Ovary (tissue), 10 donors: ENCODE data around the gene MCM7. TPM values are rescaled to one million over a fixed set of nuclear protein-coding genes. Genes with fewer than 3 reads are reported as not detected.
A peak's percentile ranks its signal among the peaks of the same experiment; 100 is the strongest.

ENCODE experiments used
- DNase-seq, 5 donors: peaks; one replicate each; pipeline ENCODE4 v3.0.0-alpha.2; 2019 to 2020
- H3K27ac ChIP-seq, 2 donors: fragments of 200-600 bp; one replicate each; pipeline versions ENCODE4 v1.5.1 to v1.8.0; 2019 to 2022
- H3K27me3 ChIP-seq: fragments of 200-600 bp; one replicate; pipeline ENCODE4 v1.8.0; 2022
- H3K36me3 ChIP-seq: fragments of 200-600 bp; sonication (generic); one replicate; pipeline ENCODE4 v1.5.1; 2019
- H3K4me1 ChIP-seq: one replicate; pipeline ENCODE4 v1.8.1; 2013; ENCODE audit warnings: mild to moderate bottlenecking, moderate library complexity; ENCODE audit not compliant: insufficient read depth
- H3K4me3 ChIP-seq: fragments of 200-600 bp; sonication (generic); one replicate; pipeline ENCODE4 v1.5.1; 2017
- H3K9me3 ChIP-seq, 2 donors: fragments of 200-600 bp in 1 of 2; sonication (generic) in 1 of 2; one replicate each; pipeline versions ENCODE4 v1.5.1 to v1.8.1; 2013 to 2019; ENCODE audit warnings: mild to moderate bottlenecking in 1 of 2, moderate library complexity in 1 of 2
- CTCF ChIP-seq, 3 donors: fragments of 450-650 bp in 2 of 3; fragments of 200-600 bp in 1 of 3; IDR thresholded peaks; one replicate each; pipeline versions ENCODE4 v1.5.1 to v1.8.0; 2016 to 2022; ENCODE audit warnings: antibody characterized with exemption in 3 of 3, mild to moderate bottlenecking in 1 of 3
- EP300 ChIP-seq: sonication (generic); formaldehyde crosslinking; IDR thresholded peaks from one replicate; pipeline ENCODE4 v1.6.1; 2017; ENCODE audit warnings: antibody characterized with exemption
- POLR2A ChIP-seq: fragments of 450-650 bp; IDR thresholded peaks from one replicate; pipeline ENCODE4 v1.6.1; 2017; ENCODE audit warnings: antibody characterized with exemption, mild to moderate bottlenecking, moderate library complexity
- WGBS, 3 donors: extraction: QIAGEN DNeasy Blood & Tissue Kit in 1 of 3; methylation state at CpG; one replicate each; pipeline versions ENCODE4 v1.1.5 to v1.1.7; 2013 to 2017; 5-methylcytosine and 5-hydroxymethylcytosine counted together
- intact Hi-C, 4 donors: fragments of 100-400 bp; cut with DNase I; formaldehyde crosslinking; loops; one replicate each; pipeline versions ENCODE4 v1.11.0 to v1.15.1; 2022 to 2023
- long read RNA-seq, 3 donors: library from polyadenylated mRNA in 2 of 3; unstranded in 2 of 3; transcript quantifications; one replicate each; pipeline ENCODE4 v2.0.0 and lab custom pipeline, GENCODE V29; 2021 to 2026
- polyA plus RNA-seq, 2 donors: library from polyadenylated mRNA; stranded (reverse); fragments of 200-250 nt in 1 of 2; fragments of 350-450 nt in 1 of 2; fragmentation: Illumina TruSeq in 1 of 2; extraction: RNeasy Lipid Tissue Mini Kit (QIAGEN cat#74804) in 1 of 2; gene quantifications; one replicate each; pipeline ENCODE4 v1.2.3, GENCODE V29; 2013 to 2014
- total RNA-seq, 7 donors: library from RNA; depleted of rRNA in 2 of 7; stranded (reverse); fragments of >200 nt in 2 of 7; fragmentation: NEBNext Ultra II Directional in 3 of 7; extraction: Animal tissue kit (Norgen Biotek cat#: 25700) in 3 of 7; gene quantifications; one replicate each; pipeline versions ENCODE4 v1.1.0 to v1.2.4, GENCODE V29; 2016 to 2023
- donor health status: DM: no; HTN: no; CAD: no; lungs with moderate emphysema.
- donor health status: DM: no; HTN: no; CAD: no.
- donor health status: Bipolar disorder and iron deficiency.
- donor health status: DM: yes; HTN: yes; CAD: no.
- donor health status: DM: no; HTN: no; CAD: no.
- donor health status: DM: yes; HTN: yes; CAD: no.

Gene MCM7
- total RNA-seq, result 10 to 100 TPM; 24.4 to 57.6 (median 37.9) TPM
- polyA plus RNA-seq, result 10 to 100 TPM; 45.1 to 79.7 TPM
- long read RNA-seq, donor 1, transcript MCM7-201 (15 exons, 2,957 nt), result major isoform, 102 of 161 reads
- long read RNA-seq, donor 1, partial matches to known transcripts, result 24 of 161 reads
- long read RNA-seq, donor 1, other reads (novel, unspliced or antisense), result 35 of 161 reads
- long read RNA-seq, donor 2, transcript MCM7-201 (15 exons, 2,957 nt), result major isoform, 62 of 119 reads
- long read RNA-seq, donor 2, partial matches to known transcripts, result 56 of 119 reads
- long read RNA-seq, donor 2, other reads (novel, unspliced or antisense), result 0 of 119 reads
- long read RNA-seq, donor 3, transcript MCM7-201 (15 exons, 2,957 nt), result major isoform, 32 of 80 reads
- long read RNA-seq, donor 3, partial matches to known transcripts, result 11 of 80 reads
- long read RNA-seq, donor 3, other reads (novel, unspliced or antisense), result 36 of 80 reads

- peak; percentile 97 to 98 (median 98) for DNase-seq
- Histone ChIP-seq H3K36me3 (no peaks in the 10 kb centered on the region), H3K27ac (peak within 1 kb of the TSS; percentile 78 to 91), H3K4me1 (no peaks in the 10 kb centered on the region), H3K9me3 (no peaks in the 10 kb centered on the region), H3K4me3 (peak within 1 kb of the TSS; percentile 85), H3K27me3 (no peaks in the 10 kb centered on the region)
- 0 to 1% (median 0%) methylated on average over 75 to 80 of the region's 80 CpGs for WGBS, 3 donors
- TF ChIP-seq POLR2A (peak; percentile 5), EP300 (no peak), CTCF (IDR thresholded peaks at IDR 0.05) (no peak)
- intact Hi-C loops, result no loop called here
Observed at GRCh38 chr7:100101016-100101862, at the start of gene MCM7, which contains the start of gene AP4M1. Gene MCM7 (minus strand): TSS chr7:100101397. CDS start chr7:100101294, 103 bp downstream. Gene AP4M1 (plus strand): TSS chr7:100101643. CDS start chr7:100101715, 72 bp downstream.

- Histone ChIP-seq H3K27ac (peak within 1 kb of the TSS; percentile 1 to 87), H3K36me3 (no peaks in the 10 kb centered on the region), H3K9me3 (no peaks in the 10 kb centered on the region), H3K4me3 (peak within 1 kb of the TSS; percentile 93), H3K27me3 (no peaks in the 10 kb centered on the region), H3K4me1 (no peaks in the 10 kb centered on the region)
- WGBS, 3 donors, result 0 to 1% (median 1%) methylated on average over 41 to 46 of the region's 46 CpGs
- DNase-seq, result peak; percentile 98 to 99 (median 99)
- no peak for TF ChIP-seq CTCF (IDR thresholded peaks at IDR 0.05)
- no peak for TF ChIP-seq EP300
- peak; percentile 60 for TF ChIP-seq POLR2A
- intact Hi-C loops, result loop anchor here in 1 of 4 donors (5.0 kb wide), 1 partner anchor 544 kb away; the partner anchor contains the start of gene GIGYF1
Observed at GRCh38 chr7:100148559-100149328, 47.5 kb upstream of the MCM7 start, which contains the start of gene LAMTOR4. Gene LAMTOR4 (plus strand): TSS chr7:100148918. CDS start chr7:100148973, 55 bp downstream.

GRCh38 chr7:100148225-100148558 lies 47.0 kb upstream of the MCM7 start:
- WGBS, 3 donors, result 5 to 6% (median 5%) methylated on average over 14 of the region's 14 CpGs
- Histone ChIP-seq H3K36me3 (no peaks in the 10 kb centered on the region), H3K27me3 (no peaks in the 10 kb centered on the region), H3K4me1 (no peaks in the 10 kb centered on the region), H3K9me3 (no peaks in the 10 kb centered on the region), H3K4me3 (peak overlapping the region; percentile 32), H3K27ac (peak overlapping the region in 1 of 2 donors; percentile 65)
- intact Hi-C loops, result loop anchor here in 1 of 4 donors (5.0 kb wide), 1 partner anchor 544 kb away; the partner anchor contains the start of gene GIGYF1
- no peak for DNase-seq
- no peak for TF ChIP-seq CTCF (IDR thresholded peaks at IDR 0.05)
- no peak for TF ChIP-seq POLR2A
- TF ChIP-seq EP300, result no peak
